Raji (cell line): ENCODE results near the gene VASH2.

Experiments used
- POLR2A ChIP-seq: IDR thresholded peaks from 2 replicates; pipeline ENCODE4 v1.6.1; 2011; ENCODE audit warnings: low read depth, low read length, control low read depth; ENCODE audit not compliant: insufficient read depth

Gene VASH2

GRCh38 chr1:212949771-212950170 lies 570 bp upstream of the VASH2 start:
- no peak for TF ChIP-seq POLR2A

GRCh38 chr1:212951126-212951946 lies 995 bp downstream of the VASH2 start:
- no peak for TF ChIP-seq POLR2A

GRCh38 chr1:212951947-212952640 lies 1.8 kb downstream of the VASH2 start:
- no peak for TF ChIP-seq POLR2A

- no peak for TF ChIP-seq POLR2A
Measured at GRCh38 chr1:212952641-212952976, 2.3 kb downstream of the VASH2 start.

GRCh38 chr1:212953321-212953720 lies 3.0 kb downstream of the VASH2 start:
- TF ChIP-seq POLR2A = no peak

- TF ChIP-seq POLR2A = no peak
Measured at GRCh38 chr1:212954514-212954913, 4.2 kb downstream of the VASH2 start.

GRCh38 chr1:212955098-212955497 lies 4.8 kb downstream of the VASH2 start:
- no peak for TF ChIP-seq POLR2A

GRCh38 chr1:212955961-212956620 lies 5.8 kb downstream of the VASH2 start:
- TF ChIP-seq POLR2A = no peak

GRCh38 chr1:212957546-212957945 lies 7.2 kb downstream of the VASH2 start:
- TF ChIP-seq POLR2A = no peak

- TF ChIP-seq POLR2A = no peak
Measured at GRCh38 chr1:212958175-212958574, 7.8 kb downstream of the VASH2 start.

- no peak for TF ChIP-seq POLR2A
Measured at GRCh38 chr1:212959266-212960220, 9.2 kb downstream of the VASH2 start.

GRCh38 chr1:212960932-212961331 lies 10.6 kb downstream of the VASH2 start:
- no peak for TF ChIP-seq POLR2A

- TF ChIP-seq POLR2A = no peak
Measured at GRCh38 chr1:212962509-212962908, 12.2 kb downstream of the VASH2 start.

- TF ChIP-seq POLR2A = no peak
Measured at GRCh38 chr1:212964102-212964501, 13.8 kb downstream of the VASH2 start.

GRCh38 chr1:212966616-212967015 lies 16.3 kb downstream of the VASH2 start:
- TF ChIP-seq POLR2A = no peak
